Uterus (tissue), 4 donors: ENCODE data around the gene FGF3. TPM values are rescaled to one million over a fixed set of nuclear protein-coding genes. Genes with fewer than 3 reads are reported as not detected.

Experiments
- DNase-seq, 2 donors: peaks; one replicate each; pipeline ENCODE4 v3.0.0-alpha.2; 2019 to 2020
- H3K27ac ChIP-seq, 2 donors: fragments of 200-600 bp; sonication (generic); 1 replicate in 1 of 2; 2 replicates in 1 of 2; pipeline ENCODE4 v1.5.1; 2016 to 2018
- H3K27me3 ChIP-seq, 2 donors: fragments of 200-600 bp; sonication (generic); one replicate each; pipeline ENCODE4 v1.5.1; 2018 to 2019; ENCODE audit warnings: control low read depth in 1 of 2
- H3K36me3 ChIP-seq, 2 donors: fragments of 200-600 bp; sonication (generic); one replicate each; pipeline ENCODE4 v1.5.1; 2019; ENCODE audit warnings: control low read depth in 1 of 2
- H3K4me1 ChIP-seq, 2 donors: fragments of 200-600 bp; sonication (generic); one replicate each; pipeline ENCODE4 v1.5.1; 2018 to 2019; ENCODE audit warnings: control low read depth in 1 of 2
- H3K4me3 ChIP-seq, 2 donors: fragments of 200-600 bp; sonication (generic); 1 replicate in 1 of 2; 2 replicates in 1 of 2; pipeline ENCODE4 v1.5.1; 2018 to 2019; ENCODE audit warnings: mild to moderate bottlenecking in 1 of 2
- H3K9me3 ChIP-seq, 2 donors: fragments of 200-600 bp; sonication (generic); one replicate each; pipeline ENCODE4 v1.5.1; 2019; ENCODE audit warnings: control low read depth in 1 of 2
- POLR2A ChIP-seq, 2 donors: fragments of 450-650 bp; IDR thresholded peaks; one replicate each; pipeline ENCODE4 v1.6.1; 2016; ENCODE audit warnings: antibody characterized with exemption in 2 of 2, mild to moderate bottlenecking in 1 of 2, moderate library complexity in 1 of 2
- intact Hi-C: fragments of 100-400 bp; cut with DNase I; formaldehyde crosslinking; loops from one replicate; pipeline ENCODE4 v1.15.1; 2023; ENCODE audit warnings: low total_unique reads
- total RNA-seq, 4 donors: library from RNA; depleted of rRNA in 3 of 4; stranded (reverse); fragments of >200 nt in 3 of 4; gene quantifications; one replicate each; pipeline versions ENCODE4 v1.1.0 to v1.2.4, GENCODE V29; 2014 to 2023
- TF ChIP-seq, protein P1 (sequence below), 4 experiments: fragments of 200-600 bp in 2 of 4; fragments of 450-650 bp in 2 of 4; sonication (generic) in 2 of 4; IDR thresholded peaks; one replicate each; pipeline ENCODE4 v1.5.1; 2016 to 2019; ENCODE audit warnings: antibody characterized with exemption in 4 of 4, mild to moderate bottlenecking in 2 of 4, moderate library complexity in 1 of 4
- donor health status: DM: yes; HTN: yes; CAD: no.

Gene FGF3
- total RNA-seq, 4 donors from 2014 or later, result not detected

DNA sequence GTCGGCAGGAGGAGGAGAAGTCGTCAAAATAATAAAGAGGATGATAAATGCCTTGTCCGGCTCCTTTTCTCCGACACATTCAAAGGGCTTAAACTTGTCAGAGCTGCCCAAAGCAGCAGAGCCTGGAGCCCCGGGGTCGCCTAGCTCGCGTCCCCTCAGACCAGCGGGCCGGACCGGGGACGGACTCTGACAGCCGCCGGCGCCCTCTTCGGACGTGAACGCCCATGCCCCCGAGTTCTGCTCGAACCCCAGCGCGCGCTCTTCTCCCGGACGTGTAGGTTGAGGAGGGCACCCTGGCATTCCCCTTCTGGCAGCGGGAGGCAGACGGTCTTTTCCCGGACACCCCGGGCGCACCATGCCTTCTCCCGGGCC is 999 bp downstream of the FGF3 start:
- Histone ChIP-seq H3K27me3 (peaks cover 0 to 4% of the 10 kb centered on the region in 2 donors), H3K4me3 (no peak overlapping the region), H3K4me1 (no peaks in the 10 kb centered on the region), H3K36me3 (no peaks in the 10 kb centered on the region), H3K27ac (no peak overlapping the region), H3K9me3 (no peaks in the 10 kb centered on the region)
- no peak for DNase-seq
- TF ChIP-seq, protein P1, sequence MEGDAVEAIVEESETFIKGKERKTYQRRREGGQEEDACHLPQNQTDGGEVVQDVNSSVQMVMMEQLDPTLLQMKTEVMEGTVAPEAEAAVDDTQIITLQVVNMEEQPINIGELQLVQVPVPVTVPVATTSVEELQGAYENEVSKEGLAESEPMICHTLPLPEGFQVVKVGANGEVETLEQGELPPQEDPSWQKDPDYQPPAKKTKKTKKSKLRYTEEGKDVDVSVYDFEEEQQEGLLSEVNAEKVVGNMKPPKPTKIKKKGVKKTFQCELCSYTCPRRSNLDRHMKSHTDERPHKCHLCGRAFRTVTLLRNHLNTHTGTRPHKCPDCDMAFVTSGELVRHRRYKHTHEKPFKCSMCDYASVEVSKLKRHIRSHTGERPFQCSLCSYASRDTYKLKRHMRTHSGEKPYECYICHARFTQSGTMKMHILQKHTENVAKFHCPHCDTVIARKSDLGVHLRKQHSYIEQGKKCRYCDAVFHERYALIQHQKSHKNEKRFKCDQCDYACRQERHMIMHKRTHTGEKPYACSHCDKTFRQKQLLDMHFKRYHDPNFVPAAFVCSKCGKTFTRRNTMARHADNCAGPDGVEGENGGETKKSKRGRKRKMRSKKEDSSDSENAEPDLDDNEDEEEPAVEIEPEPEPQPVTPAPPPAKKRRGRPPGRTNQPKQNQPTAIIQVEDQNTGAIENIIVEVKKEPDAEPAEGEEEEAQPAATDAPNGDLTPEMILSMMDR (IDR thresholded peaks at IDR 0.05), result no peak
- no peak for TF ChIP-seq POLR2A (IDR thresholded peaks at IDR 0.05)
- intact Hi-C loops, result no loop called here

DNA sequence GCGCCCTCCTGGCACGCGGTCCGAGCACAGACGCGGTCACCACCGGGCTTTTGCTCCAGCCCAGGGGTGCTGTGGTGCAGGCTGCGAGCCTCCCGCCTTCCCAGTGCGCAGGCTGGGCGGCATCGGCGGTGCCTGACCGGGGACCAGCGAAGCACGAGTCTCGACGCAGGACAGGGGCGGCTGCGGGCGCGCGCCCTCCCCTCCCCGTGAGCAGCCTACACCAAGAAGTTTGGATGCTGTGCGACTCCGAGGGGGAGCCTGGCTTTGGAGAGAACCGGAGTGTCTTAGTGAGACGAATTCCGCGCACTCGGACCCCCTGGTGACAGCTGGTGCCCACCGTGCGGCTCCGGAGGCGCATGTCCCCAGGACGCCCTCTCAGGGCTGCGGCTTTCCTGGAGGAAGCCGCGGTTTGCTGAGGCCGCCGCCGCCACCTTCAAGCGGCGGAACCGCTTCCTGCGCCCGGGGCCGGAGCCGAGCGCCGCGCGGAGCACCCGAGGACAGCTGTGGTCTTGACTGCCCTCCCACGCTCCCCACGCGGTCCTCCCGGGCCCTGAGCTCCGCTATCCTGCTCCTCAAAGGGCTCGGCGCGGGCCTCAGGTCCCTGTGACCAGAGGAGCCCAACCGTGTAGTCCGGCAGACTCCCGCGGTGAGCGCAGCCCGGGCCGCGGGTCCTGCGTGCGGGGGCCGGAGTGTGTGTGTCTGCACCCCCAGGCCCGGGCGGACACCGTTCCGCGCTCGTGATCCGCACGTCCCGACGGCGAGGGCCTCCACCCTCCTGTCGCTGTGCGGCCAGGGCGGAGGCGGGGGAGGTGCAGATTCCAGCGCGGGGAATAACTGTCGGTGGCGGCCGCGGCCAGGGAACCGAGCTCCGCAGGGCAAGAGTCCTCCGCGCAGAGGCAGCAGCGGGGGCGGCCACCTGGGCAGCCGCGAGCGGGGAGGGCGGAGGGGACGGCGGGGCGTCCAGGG is 1.7 kb downstream of the FGF3 start:
- no peak overlapping the region for H3K27ac ChIP-seq
- peaks cover 0 to 4% of the 10 kb centered on the region in 2 donors for H3K27me3 ChIP-seq
- no peak for DNase-seq
- intact Hi-C loops, result no loop called here
- H3K9me3 ChIP-seq, result no peaks in the 10 kb centered on the region
- TF ChIP-seq, protein P1 (IDR thresholded peaks at IDR 0.05), result no peak
- TF ChIP-seq POLR2A (IDR thresholded peaks at IDR 0.05), result no peak
- H3K4me3 ChIP-seq, result no peak overlapping the region
- no peaks in the 10 kb centered on the region for H3K4me1 ChIP-seq
- H3K36me3 ChIP-seq, result no peaks in the 10 kb centered on the region

DNA sequence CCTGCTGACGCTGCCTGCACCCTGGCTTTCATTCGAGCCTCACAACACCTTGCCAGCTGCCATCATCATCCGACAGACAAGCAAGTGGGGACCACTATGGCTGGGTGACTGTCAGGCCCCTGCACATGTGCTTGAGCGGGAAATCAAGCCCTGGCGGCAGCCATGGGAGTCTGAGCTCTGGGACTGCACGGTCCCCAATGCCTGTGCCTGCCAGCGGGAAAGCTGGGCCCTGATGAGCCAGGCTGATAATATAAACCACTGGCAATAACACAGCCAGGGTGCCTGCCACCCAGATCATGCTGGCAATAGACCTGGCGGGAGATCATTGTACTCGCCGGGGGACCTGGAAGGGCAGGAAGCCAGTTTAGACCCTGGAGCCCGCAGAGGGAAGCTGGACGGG is 2.5 kb downstream of the FGF3 start:
- TF ChIP-seq, protein P1 (IDR thresholded peaks at IDR 0.05), result no peak
- no peak for TF ChIP-seq POLR2A (IDR thresholded peaks at IDR 0.05)
- Histone ChIP-seq H3K9me3 (no peaks in the 10 kb centered on the region), H3K4me1 (no peaks in the 10 kb centered on the region), H3K36me3 (no peaks in the 10 kb centered on the region), H3K27ac (no peak overlapping the region), H3K27me3 (peaks cover 0 to 4% of the 10 kb centered on the region in 2 donors), H3K4me3 (no peak overlapping the region)
- no peak for DNase-seq
- intact Hi-C loops, result no loop called here

DNA sequence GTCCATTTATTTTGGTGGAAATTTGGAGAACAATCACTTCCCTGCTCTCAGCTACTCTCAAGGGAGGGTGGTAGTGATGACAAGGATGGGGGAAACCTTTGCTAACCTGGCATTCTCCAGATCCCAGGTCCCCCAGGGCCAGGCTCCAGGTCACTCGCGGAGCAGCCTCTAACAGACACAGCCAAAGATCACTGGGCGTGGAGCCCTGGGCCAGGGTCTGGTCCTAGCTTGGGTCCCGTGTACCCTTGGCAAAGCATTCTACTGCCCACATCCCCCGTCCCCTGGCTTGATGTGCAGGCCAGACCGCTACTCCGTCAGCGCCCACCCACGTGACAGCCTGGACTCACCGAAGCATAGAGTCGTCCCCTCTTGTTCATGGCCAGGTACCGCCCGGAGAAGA is 3.2 kb downstream of the FGF3 start:
- TF ChIP-seq, protein P1 (IDR thresholded peaks at IDR 0.05), result no peak
- TF ChIP-seq POLR2A (IDR thresholded peaks at IDR 0.05), result no peak
- Histone ChIP-seq H3K4me3 (no peak overlapping the region), H3K9me3 (no peaks in the 10 kb centered on the region), H3K27ac (no peak overlapping the region), H3K27me3 (peaks cover 0 to 4% of the 10 kb centered on the region in 2 donors), H3K36me3 (no peaks in the 10 kb centered on the region), H3K4me1 (no peaks in the 10 kb centered on the region)
- intact Hi-C loops, result no loop called here
- DNase-seq, result no peak

DNA sequence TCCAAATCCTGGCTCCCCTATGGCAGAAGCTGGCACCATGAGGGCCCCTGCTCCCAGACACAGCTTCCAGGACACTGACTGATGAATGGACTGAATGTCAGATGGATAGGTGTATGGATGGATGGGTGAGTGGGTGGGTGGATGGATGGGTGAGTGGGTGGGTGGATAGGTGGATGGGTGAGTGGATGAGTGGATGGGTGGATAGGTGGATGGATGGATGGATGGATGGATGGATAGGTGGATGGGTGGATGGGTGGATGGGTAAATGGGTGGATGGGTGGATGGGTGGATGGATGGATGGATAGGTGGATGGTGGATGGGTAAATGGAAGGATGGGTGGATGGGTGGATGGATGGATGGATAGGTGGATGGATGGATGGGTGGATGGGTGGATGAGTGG is 4.3 kb downstream of the FGF3 start:
- Histone ChIP-seq H3K4me1 (no peaks in the 10 kb centered on the region), H3K36me3 (no peaks in the 10 kb centered on the region), H3K4me3 (no peak overlapping the region), H3K9me3 (no peaks in the 10 kb centered on the region), H3K27me3 (peaks cover 0 to 4% of the 10 kb centered on the region in 2 donors), H3K27ac (no peak overlapping the region)
- intact Hi-C loops, result no loop called here
- no peak for TF ChIP-seq POLR2A (IDR thresholded peaks at IDR 0.05)
- TF ChIP-seq, protein P1 (IDR thresholded peaks at IDR 0.05), result no peak
- DNase-seq, result no peak
